ENCODE results near the gene NOTCH2. TPM values are rescaled to one million over a fixed set of nuclear protein-coding genes. Genes with fewer than 3 reads are reported as not detected.

The NOTCH2 gene
- total and polyA plus RNA-seq, 9 of the 15 experiments (the other 6 are each of a cell fraction or from before 2014, with no cell fraction given) = 0.04 to 1.2 (median 0.28) TPM; not detected in 1

DNA sequence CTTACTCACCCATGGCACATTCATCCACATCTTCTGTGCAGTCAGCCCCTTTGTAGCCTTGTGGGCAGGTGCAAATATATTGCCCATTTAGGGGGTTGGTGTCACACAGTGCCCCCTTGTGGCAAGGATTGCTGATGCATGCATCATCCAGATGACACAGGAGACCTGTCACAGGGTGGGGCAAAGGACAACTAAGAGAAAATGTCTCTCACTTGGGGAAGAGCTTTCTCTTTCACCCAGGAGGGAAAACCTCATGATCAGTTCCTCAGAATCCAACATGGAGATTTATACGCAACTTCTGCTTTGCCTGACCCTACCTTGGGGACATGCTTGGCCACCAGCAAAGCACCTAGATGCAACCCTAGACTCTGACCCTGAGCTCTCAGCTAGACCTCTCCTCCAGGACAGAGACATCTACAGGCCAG is 101.4 kb downstream of the NOTCH2 start (continued):
- TF ChIP-seq, protein P1, sequence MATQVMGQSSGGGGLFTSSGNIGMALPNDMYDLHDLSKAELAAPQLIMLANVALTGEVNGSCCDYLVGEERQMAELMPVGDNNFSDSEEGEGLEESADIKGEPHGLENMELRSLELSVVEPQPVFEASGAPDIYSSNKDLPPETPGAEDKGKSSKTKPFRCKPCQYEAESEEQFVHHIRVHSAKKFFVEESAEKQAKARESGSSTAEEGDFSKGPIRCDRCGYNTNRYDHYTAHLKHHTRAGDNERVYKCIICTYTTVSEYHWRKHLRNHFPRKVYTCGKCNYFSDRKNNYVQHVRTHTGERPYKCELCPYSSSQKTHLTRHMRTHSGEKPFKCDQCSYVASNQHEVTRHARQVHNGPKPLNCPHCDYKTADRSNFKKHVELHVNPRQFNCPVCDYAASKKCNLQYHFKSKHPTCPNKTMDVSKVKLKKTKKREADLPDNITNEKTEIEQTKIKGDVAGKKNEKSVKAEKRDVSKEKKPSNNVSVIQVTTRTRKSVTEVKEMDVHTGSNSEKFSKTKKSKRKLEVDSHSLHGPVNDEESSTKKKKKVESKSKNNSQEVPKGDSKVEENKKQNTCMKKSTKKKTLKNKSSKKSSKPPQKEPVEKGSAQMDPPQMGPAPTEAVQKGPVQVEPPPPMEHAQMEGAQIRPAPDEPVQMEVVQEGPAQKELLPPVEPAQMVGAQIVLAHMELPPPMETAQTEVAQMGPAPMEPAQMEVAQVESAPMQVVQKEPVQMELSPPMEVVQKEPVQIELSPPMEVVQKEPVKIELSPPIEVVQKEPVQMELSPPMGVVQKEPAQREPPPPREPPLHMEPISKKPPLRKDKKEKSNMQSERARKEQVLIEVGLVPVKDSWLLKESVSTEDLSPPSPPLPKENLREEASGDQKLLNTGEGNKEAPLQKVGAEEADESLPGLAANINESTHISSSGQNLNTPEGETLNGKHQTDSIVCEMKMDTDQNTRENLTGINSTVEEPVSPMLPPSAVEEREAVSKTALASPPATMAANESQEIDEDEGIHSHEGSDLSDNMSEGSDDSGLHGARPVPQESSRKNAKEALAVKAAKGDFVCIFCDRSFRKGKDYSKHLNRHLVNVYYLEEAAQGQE (IDR thresholded peaks at IDR 0.05; ENCODE audit: borderline replicate concordance) = peak; percentile 78; the same call in 1 of the 2 replicates
- TF ChIP-seq, protein P1 (CRISPR knock-in tag; IDR thresholded peaks at IDR 0.05; ENCODE audit: low read depth) = no peak
- TF ChIP-seq ZNF75A (CRISPR knock-in tag; IDR thresholded peaks at IDR 0.05) (no peak), CEBPG (CRISPR knock-in tag; IDR thresholded peaks at IDR 0.05) (no peak), CEBPG (tag; conservative IDR thresholded peaks at IDR 0.05 in 1 of 2, IDR thresholded peaks at IDR 0.05 in 1 of 2) (no peak), ZFX (CRISPR knock-in tag; IDR thresholded peaks at IDR 0.05) (no peak), BHLHE40 (IDR thresholded peaks at IDR 0.05; ENCODE audit: low read length) (0 out of 2 replicates have a peak, but pooled peaks have one; percentile 10), JUND (IDR thresholded peaks at IDR 0.05; ENCODE audit: borderline replicate concordance, low read depth, low read length) (peak; percentile 61; the same call in 1 of the 2 replicates), JUND (tag; IDR thresholded peaks at IDR 0.05; ENCODE audit: borderline replicate concordance, low read depth, low read length) (no peak), ELF4 (CRISPR knock-in tag; IDR thresholded peaks at IDR 0.05) (no peak), ZNF143 (CRISPR knock-in tag; IDR thresholded peaks at IDR 0.05) (no peak), NFE2 (IDR thresholded peaks at IDR 0.05; ENCODE audit: low read depth) (peak; percentile 60; the same call in 1 of the 2 replicates), C11orf30 (IDR thresholded peaks at IDR 0.05; ENCODE audit: low read depth) (peak; percentile 62; the same call in 1 of the 2 replicates), U2AF1 (optimal IDR thresholded peaks at IDR 0.05; ENCODE audit: low read depth, low read length) (no peak), RAD21 (CRISPR knock-in tag; conservative IDR thresholded peaks at IDR 0.05 in 1 of 2, IDR thresholded peaks at IDR 0.05 in 1 of 2) (peak; percentile 73 to 91), PHF21A (IDR thresholded peaks at IDR 0.05; ENCODE audit: borderline replicate concordance, low read depth) (no peak)
- TF ChIP-seq, protein P2, sequence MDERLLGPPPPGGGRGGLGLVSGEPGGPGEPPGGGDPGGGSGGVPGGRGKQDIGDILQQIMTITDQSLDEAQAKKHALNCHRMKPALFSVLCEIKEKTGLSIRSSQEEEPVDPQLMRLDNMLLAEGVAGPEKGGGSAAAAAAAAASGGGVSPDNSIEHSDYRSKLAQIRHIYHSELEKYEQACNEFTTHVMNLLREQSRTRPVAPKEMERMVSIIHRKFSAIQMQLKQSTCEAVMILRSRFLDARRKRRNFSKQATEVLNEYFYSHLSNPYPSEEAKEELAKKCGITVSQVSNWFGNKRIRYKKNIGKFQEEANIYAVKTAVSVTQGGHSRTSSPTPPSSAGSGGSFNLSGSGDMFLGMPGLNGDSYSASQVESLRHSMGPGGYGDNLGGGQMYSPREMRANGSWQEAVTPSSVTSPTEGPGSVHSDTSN (CRISPR knock-in tag; IDR thresholded peaks at IDR 0.05; ENCODE audit: low read depth) = no peak
- TF ChIP-seq, protein P2 (tag; conservative IDR thresholded peaks at IDR 0.05; ENCODE audit: low read depth) = peak; percentile 61

All from K562 (cell line).